D721Med (cell line): ENCODE measurements around the gene DAB2IP.

Source experiments
- DNase-seq: peaks from one replicate; pipeline ENCODE4 v3.0.0; 2011; ENCODE audit warnings: low spot score; ENCODE audit not compliant: insufficient read length
- FAIRE-seq: peaks from 2 replicates; lab custom pipeline; 2011; peaks lifted over from hg19 to GRCh38; lab: Jason Lieb, UNC
- TF ChIP-seq, protein P1 (sequence below): IDR thresholded peaks from 2 replicates; pipeline ENCODE4 v1.5.1; 2012; ENCODE audit warnings: mild to moderate bottlenecking, control low read depth; ENCODE audit not compliant: insufficient read depth; ENCODE audit errors: missing control alignments

DAB2IP gene

DNA sequence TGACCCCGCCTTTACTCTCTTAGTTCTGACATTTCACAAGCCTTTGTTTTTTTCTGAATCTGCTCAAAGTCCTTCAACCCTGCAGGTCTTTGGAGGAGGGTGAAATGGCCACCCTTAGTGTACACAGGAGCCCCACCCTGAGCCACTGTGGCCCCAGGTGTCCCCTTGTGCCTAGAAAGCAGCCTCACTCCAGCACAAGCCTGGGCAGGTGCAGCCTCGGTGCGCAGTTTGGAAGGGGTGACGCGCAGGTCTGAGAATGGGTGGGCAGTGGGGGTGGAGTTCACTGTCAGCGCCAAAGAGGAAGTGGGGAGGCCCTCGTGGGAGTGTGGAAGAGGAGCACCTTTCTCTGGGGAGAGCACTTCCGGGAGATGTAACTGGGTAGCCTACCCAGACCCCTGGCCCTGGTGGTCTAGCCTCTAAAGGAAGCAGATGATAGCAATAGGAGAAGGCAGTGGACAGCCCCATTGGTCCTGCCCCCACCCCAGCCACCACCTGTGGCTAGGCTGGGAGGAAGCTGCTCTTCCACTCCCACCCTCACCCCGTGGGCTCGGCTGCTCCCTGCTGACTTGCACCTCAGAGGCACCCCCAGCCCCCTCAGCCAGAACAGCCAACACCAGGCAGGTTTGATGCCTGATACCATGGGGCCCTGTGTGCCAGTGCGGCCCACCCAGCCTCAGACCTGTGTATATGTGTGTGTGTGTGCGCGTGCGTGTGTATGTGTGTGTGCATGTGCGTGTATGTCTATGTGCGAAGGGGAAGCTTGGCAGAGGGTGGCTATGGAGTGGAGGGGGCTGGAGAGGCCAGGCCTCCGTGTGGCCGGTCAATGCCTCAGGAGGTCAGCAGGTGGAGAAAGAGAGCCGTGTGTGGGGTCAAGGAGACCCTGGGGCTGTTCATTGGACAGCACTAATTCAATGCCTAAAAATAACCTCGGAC lies 16.8 kb upstream of the DAB2IP start:
- DNase-seq (no peak), FAIRE-seq (no peak)
- TF ChIP-seq, protein P1, sequence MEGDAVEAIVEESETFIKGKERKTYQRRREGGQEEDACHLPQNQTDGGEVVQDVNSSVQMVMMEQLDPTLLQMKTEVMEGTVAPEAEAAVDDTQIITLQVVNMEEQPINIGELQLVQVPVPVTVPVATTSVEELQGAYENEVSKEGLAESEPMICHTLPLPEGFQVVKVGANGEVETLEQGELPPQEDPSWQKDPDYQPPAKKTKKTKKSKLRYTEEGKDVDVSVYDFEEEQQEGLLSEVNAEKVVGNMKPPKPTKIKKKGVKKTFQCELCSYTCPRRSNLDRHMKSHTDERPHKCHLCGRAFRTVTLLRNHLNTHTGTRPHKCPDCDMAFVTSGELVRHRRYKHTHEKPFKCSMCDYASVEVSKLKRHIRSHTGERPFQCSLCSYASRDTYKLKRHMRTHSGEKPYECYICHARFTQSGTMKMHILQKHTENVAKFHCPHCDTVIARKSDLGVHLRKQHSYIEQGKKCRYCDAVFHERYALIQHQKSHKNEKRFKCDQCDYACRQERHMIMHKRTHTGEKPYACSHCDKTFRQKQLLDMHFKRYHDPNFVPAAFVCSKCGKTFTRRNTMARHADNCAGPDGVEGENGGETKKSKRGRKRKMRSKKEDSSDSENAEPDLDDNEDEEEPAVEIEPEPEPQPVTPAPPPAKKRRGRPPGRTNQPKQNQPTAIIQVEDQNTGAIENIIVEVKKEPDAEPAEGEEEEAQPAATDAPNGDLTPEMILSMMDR: peak; percentile 31

DNA sequence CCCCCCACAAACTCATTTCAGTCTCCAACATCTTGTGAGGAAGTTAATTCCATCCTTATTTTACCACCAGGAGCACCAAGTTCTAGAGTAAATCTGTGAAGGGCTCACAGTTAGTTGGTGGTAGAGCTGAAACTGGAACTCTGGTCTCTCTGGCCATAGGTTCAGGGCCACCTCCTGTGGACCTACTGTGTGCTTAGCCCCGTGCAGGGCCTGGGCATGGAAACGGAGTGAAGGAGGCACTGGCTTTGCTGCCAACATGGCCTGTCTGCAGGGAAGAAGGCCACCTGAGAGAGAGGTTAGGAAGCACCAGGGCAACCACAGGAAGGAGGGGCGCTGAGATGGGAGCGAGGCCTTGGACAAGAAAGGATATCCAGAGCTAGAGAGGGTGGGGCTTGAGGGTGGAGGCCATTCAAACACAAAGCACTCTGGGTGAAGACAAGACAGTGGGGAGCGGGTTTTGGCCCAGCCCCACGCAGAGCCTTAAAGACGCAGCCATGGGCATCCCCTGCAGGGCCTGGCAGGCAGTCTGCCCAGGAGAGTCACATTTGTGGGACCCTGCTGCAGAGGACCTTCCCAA lies 16.0 kb upstream of the DAB2IP start:
- DNase-seq (no peak), FAIRE-seq (no peak)
- TF ChIP-seq, protein P1: no peak

DNA sequence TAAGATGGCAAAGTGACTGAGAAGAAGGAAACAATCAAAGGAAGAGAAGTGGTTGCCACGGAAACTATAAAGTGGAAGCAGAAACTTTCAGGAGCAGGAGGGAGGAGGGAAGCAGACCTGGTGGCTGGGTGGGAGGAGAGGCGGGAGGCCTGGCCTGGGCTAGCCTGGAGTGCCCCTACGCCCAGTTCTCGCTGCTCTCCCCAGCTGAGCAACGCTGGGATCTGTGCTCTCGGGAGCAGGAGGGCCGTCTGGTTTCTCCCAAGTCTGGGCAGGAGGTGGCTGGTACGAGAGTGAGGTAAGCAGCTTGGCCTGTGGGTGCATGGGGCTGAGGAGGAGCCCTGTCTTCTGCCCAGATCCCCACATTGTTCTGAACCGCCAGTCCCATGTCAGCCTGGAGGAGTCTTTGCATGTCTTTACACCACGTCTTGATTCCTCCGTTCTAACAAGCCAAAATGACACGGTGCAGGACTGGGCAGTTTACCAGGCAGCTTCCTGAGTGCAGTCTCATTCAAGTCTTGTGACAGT lies 15.0 kb upstream of the DAB2IP start:
- FAIRE-seq: no peak
- DNase-seq: no peak
- TF ChIP-seq, protein P1: no peak

DNA sequence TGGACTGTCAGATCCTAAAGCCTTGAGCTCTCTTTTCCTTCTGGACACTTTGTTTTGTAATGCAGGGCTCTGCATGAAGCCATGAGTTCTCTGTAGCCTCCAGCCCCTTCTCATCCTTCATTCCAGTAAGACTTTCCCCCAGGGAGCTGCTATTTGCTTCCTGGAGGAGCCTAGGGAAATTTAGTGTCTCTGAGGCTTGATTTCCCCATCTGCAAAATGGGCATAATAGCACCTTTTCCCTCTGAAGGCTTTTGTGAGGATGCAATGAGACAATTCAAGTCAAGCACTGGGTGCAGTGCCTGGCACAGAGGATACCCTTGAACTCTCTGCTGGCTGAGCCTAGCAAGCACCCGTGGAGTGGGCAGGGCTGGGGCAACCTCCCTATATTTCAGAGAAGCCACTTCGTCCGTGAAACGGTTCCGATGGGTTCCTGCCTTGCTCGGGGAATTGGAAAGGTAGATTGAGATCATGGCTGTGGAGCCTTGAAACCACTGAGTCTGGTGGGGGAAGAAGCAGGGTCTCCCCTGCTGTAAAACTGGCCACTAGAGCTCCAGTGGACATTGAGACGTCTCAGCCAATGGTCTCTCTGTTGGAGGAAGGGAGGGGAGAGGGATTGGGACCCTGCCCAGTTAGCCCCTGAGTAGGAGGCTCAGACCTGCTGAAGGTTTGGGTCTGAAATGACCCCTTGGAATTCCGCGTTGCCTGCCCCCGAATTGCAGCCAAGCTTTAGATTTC lies 14.3 kb upstream of the DAB2IP start:
- no peak for DNase-seq
- no peak for FAIRE-seq

DNA sequence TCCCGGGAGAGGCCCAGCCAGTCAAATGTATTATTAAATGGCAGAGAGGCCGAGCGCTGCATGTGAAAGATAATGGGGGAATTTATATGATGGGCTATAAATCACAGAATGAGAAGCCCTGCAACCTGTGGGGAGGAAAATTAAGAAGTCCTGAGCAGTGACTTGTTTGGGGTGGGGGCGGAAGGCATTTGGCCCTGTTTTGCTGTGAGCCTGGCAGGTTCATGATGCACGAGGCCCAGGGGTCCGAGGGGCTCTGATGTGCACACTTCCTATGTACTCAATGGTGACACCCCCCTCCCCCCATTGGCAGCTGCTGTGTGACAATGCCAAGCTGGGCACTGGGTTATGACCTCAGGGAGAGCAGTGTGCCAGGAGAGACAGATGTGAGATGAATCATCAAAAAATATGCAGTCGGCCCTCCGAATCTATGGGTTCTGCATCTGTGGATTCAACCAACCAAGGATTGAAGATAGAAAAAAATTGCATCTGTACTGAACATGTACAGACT lies 13.7 kb upstream of the DAB2IP start:
- FAIRE-seq (no peak), DNase-seq (no peak)
- TF ChIP-seq, protein P1: no peak

More for the DNA sequence above, 14.3 kb upstream of the DAB2IP start:
- TF ChIP-seq, protein P1: no peak

DNA sequence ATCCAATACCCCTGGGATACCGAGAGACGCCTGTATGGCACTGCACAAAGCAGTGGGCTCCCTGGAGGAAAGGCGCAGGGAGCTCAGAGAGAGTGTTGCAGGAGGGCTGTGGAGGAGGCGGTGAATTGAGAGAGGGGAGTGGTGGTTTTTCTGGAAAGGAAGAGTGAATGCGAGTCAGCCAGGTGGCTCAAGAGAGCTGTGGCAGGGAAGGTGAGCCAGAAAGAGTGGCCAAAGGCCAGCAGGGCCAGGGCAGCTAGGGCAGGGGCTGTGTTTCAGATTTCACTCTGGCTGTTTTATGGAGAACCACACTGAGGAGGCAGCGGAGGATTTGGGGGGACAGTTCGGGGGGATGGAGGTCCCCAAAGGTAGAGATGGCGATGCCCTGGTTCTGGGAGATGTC lies 13.0 kb upstream of the DAB2IP start:
- no peak for DNase-seq
- TF ChIP-seq, protein P1: no peak
- no peak for FAIRE-seq
